Measurements from ENCODE around the gene FMNL2.
"Not testable (repeated sequence)": the region's sequence is repeated elsewhere in the genome, so short reads cannot be mapped to it uniquely, and the experiment has no call there.

Gene FMNL2

DNA sequence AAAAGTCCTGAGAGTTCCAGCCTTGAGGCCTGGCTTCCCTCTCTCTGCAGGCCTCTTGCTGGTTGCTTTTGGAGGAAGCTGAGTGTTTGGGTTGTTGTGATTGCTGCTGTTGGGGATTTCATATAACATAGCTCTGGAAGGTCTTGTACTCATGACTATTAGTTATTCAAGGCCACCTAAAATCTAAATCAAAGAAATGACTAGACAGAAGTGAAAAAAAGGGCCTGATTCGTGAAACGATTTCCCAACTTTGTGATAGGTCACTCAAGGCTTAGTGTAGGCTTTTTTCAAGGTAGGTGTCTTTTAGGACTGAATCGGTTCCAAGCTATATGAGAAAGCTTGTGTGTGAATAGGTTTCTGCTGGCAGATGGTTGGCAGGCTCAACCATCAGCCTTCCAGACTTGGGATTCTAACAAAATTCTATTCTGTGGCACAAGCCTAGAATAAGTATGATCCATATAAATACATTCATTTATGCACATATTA, 164.4 kb downstream of the FMNL2 start:
- no peak for DNase-seq

- no peak for DNase-seq
These were observed 165.1 kb downstream of the FMNL2 start for GRCh38 chr2:152499896-152500735.

- DNase-seq: no peak
These were observed 165.8 kb downstream of the FMNL2 start for GRCh38 chr2:152500772-152501171.

- no peak for DNase-seq
These were observed 166.7 kb downstream of the FMNL2 start for GRCh38 chr2:152501666-152502065.

- no peak for DNase-seq
These were observed 169.6 kb downstream of the FMNL2 start for GRCh38 chr2:152504618-152505017.

- no peak for DNase-seq
These were observed 170.5 kb downstream of the FMNL2 start for GRCh38 chr2:152505495-152505906.

DNA sequence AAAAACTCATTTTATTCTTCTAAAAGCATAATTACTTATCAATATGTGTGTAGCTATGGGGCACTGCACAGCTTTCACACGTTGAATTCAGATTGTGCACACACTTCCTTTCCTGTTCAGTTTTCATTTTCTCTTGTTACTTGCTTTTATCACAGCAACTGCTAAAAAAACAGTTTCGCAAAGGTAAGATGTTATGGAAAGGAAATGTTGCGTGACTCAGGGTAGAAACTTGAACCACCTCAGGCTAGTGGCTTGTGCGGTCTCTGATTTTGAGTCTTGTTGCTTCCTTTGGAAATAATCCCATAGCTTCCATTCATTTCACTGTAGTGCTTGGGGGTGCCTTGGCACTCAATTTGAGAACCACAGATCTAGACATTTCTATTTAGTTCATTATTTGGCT, 171.9 kb downstream of the FMNL2 start:
- DNase-seq: no peak

GRCh38 chr2:152507907-152508306, 172.9 kb downstream of the FMNL2 start:
- no peak for DNase-seq

- no peak for DNase-seq
These were observed 173.5 kb downstream of the FMNL2 start for GRCh38 chr2:152508446-152508845.

DNA sequence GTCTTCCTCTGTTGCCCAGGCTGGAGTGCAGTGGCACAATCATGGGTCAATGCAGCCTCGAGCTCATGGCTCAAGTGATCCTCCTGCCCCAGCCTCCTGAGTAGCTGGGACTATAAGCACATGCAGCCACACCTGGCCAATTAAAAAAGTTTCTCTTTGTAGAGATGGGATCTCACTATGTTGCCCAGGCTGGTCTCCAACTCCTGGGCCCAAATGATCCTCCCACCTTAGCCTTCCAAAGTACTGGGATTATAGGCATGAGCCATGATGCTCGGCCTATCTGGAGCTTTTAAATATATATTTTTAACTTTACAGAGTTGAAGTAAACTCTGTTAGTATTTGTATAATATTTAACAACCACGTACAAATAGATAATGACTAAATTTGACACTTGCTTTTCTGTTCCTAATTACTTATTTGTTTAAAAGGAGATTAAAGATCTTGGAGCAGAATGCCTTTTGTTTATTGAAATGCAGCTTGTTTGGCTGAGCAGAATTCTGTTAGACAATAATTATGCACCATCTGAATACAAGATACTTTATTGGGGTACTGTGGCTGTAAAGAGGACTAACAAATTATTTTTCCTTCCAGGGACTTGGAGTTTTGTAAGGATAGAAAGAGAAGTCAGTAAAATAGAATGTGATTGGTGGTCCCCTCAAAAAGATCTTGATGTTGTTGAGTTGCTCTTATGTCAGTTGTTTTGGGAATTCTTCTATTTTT, 175.0 kb downstream of the FMNL2 start:
- DNase-seq: no peak

GRCh38 chr2:152510621-152511020, 175.6 kb downstream of the FMNL2 start:
- DNase-seq: no peak

GRCh38 chr2:152511981-152512380, 177.0 kb downstream of the FMNL2 start:
- DNase-seq: no peak

- no peak for DNase-seq
These were observed 178.1 kb downstream of the FMNL2 start for GRCh38 chr2:152513029-152513428.

GRCh38 chr2:152513681-152514080, 178.7 kb downstream of the FMNL2 start:
- peak; percentile 10 for DNase-seq

GRCh38 chr2:152518034-152518433, 183.1 kb downstream of the FMNL2 start:
- DNase-seq: no peak

DNA sequence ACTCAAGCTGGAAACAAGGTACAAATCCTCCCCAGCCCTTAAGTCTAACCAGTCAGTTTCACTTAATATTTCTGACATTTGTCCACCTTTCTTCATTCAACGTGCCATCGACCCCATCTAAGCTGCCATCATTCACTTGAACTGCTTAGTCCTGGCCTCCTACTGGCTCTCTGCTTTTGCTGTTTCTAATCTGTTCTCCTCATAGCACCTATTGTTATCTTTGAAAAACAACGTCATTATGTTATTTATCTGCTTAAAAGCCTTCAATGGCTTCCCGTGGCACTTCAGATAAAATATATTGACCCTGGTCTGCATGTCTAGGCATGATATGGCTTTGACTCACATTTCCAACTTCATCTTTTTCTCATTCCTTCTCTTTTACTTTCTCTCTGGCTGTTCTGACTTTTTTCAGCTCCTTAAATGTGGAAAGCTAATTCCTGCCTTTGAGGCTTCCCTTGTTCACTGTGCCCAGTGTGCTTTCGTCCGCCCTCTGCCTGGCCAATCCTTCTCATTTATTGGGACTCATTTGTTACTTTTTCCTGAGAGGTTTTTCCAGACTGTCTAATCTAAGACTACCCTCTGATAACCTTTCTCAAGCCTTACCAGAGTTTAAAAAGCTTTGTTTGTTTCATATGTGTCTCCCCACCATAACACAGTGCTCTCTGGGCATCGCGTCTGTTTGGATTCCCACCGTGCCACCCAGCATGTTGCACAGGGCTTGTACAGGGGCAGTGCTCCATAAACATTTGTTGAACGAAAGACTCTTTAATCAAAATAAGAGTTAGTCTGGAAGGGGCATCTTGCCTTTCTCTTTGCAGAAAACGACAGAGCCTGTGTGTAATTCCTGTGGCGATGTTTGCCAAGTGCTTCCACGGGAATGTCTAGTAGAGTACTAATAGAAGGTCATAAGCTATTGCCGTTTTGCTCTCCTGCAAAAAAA, 183.9 kb downstream of the FMNL2 start:
- DNase-seq: peak; percentile 16

DNA sequence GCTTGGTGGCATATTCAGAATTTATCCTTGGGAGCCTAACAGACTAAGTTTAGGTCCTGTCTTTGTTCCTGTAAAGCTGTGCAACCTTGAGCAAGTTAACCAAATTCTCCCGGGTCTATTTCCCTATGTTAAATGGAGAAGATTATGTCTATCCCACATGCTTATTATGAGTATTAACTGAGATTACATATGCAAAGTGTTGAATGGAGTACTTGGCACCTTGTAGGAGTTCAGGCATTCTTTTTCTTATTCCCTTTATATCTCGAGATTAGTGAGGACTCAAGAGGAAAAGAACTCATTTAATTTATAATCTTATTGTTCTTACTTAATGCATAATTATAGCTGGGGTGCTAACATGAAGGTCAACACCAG, 184.6 kb downstream of the FMNL2 start:
- no peak for DNase-seq

GRCh38 chr2:152520759-152521158, 185.8 kb downstream of the FMNL2 start:
- no peak for DNase-seq

- not testable (repeated sequence) for DNase-seq
These were observed 187.5 kb downstream of the FMNL2 start for GRCh38 chr2:152522446-152522845.

- DNase-seq: no peak
These were observed 188.1 kb downstream of the FMNL2 start for GRCh38 chr2:152523091-152523490.

GRCh38 chr2:152525277-152525838, 190.4 kb downstream of the FMNL2 start:
- DNase-seq: peak; percentile 50

DNA sequence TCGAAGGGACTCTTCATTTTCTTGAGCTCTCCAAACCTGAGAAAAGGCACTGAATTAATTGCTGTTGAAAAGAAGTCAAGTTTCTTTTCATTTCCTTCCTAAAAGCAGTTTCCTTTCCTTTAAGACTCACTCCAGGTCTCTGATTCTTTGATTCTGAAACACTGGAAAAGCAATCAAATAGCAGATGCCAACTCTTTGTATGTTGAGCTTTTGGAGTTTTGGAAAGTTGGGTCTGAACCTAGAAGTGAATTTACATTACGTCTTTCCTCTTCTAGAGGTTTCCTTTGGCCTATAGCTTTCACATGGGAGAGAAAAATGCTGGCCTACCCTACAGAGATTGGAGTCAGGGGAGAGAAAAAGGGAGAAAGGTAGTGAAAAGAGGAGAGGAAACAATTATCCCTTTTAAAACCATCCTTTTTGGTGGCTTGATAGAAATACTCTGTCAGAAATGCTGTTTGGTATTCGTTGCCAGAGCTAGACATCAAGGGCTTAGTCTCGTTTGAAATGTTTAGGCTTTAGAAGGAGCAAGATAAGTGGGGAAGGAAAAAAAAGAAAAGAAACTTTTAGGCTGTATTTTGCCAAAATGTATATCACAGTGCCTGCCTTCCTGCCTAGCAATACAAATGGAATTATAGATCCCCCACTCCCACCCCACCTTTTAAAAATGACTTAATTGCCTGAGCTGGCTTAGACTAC, 194.6 kb downstream of the FMNL2 start:
- DNase-seq: no peak
